GM12873 (cell line): Measurements from ENCODE around the gene SDK1.

Experiments
- TF ChIP-seq, protein P1 (sequence below): IDR thresholded peaks from 2 replicates; pipeline ENCODE4 v1.5.1; 2012; ENCODE audit warnings: low read depth, mild to moderate bottlenecking, moderate library complexity, low read length, control low read depth; ENCODE audit not compliant: insufficient read depth; ENCODE audit errors: missing control alignments

Gene SDK1

DNA sequence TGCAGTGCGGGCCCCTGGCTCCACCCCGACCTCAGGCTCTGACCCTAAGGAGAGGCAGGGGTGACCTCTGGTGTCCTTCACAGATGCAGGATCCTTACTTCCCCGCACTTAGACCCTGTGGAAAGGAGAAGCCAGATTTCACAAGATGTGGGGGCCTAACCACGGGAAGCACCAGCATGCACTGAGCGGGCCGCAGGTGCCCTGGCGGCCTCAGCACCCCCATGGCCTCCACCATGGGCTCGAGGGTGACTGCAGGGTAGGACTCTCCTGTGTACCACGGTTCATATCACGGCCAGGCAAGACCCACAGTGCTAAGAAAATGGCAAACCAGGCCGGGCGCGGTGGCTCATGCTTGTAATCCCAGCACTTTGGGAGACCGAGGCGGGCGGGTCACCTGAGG, 971.1 kb downstream of the SDK1 start:
- TF ChIP-seq, protein P1, sequence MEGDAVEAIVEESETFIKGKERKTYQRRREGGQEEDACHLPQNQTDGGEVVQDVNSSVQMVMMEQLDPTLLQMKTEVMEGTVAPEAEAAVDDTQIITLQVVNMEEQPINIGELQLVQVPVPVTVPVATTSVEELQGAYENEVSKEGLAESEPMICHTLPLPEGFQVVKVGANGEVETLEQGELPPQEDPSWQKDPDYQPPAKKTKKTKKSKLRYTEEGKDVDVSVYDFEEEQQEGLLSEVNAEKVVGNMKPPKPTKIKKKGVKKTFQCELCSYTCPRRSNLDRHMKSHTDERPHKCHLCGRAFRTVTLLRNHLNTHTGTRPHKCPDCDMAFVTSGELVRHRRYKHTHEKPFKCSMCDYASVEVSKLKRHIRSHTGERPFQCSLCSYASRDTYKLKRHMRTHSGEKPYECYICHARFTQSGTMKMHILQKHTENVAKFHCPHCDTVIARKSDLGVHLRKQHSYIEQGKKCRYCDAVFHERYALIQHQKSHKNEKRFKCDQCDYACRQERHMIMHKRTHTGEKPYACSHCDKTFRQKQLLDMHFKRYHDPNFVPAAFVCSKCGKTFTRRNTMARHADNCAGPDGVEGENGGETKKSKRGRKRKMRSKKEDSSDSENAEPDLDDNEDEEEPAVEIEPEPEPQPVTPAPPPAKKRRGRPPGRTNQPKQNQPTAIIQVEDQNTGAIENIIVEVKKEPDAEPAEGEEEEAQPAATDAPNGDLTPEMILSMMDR, result no peak

DNA sequence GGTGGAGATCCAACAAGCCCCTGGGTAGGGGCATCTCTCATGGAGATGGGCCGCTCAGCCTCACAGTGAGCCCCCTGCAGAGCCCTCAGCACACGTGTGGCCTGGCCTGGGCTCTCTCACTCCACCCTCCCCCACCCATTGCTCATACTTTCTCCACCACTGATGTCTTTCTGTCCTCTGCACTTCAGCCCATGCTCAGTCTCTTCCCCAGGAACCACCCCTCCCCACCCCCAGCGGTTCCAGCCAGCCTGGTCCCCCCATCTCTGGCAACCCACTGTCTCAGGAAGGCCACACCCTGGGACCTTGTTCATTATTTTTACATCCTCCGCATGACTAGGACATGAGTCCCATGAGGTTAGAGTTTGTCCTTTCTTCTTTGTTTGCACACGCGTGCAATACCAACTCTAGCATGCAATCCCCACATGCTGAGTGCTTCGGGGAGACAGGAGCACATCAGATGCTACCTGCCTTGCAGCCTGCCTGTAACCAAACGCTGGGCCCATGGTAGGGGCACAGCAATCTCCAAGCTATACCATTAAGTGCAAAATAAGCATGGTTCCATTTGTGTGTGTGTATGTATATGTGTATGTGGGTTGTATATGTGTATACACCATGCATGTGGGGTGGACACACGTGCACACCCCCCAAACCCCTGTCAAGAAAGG, 972.6 kb downstream of the SDK1 start:
- TF ChIP-seq, protein P1, result no peak

DNA sequence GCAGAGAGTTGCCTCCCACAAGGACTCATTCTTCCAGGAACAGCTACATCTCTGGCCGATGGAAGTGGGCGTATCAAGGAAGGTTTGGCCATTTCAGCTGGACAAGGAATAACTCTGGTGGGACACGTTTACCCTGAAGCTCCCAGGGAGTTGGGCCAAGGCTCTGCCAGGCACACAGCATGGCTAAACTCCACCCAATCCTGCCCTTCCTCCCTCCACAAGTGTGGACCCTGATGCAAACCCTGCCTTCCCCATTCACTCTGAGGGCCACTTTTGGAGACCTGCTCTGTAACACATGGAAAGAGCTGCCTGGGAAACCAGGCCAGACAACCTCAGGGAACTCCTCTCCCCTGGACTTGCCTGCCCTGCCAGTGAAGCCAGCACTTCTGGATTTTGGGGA, 973.2 kb downstream of the SDK1 start:
- TF ChIP-seq, protein P1, result no peak

DNA sequence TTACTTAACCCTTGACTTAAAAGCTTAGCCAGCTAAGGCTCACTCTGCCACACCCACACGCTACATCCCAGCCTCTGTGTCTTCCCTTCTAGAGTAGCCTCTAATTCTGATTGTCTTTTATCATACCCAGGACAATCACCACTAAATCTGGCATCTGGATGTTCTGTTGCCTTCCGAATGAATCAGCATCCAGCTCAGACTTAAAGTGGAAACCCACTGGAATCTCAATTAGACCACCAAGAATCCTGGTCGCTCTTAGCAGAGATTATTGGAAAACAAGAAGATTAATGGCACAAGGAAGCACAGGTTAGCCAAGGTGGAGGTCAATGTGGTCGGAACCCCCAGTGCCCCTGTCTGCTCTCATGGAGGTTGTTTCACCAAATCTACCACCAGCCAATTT, 976.9 kb downstream of the SDK1 start:
- TF ChIP-seq, protein P1, result no peak

DNA sequence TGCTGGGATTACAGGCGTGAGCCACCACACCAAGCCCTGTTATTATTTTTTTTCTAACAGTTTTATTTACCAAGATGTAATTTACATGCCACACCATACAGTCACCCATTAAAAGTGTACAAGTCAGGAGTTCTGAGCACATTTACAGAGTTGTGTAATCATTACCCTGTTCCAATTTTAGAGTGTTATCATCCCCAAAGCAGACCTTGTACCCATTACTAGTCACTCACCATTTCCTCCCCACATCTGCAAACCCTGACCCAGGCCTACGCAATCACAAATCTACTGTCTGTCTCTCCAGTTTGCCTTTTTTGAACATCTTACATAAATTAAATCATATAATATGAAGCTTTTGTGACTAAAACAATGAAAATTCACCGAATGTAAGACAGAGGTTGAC, 978.2 kb downstream of the SDK1 start:
- TF ChIP-seq, protein P1, result no peak

DNA sequence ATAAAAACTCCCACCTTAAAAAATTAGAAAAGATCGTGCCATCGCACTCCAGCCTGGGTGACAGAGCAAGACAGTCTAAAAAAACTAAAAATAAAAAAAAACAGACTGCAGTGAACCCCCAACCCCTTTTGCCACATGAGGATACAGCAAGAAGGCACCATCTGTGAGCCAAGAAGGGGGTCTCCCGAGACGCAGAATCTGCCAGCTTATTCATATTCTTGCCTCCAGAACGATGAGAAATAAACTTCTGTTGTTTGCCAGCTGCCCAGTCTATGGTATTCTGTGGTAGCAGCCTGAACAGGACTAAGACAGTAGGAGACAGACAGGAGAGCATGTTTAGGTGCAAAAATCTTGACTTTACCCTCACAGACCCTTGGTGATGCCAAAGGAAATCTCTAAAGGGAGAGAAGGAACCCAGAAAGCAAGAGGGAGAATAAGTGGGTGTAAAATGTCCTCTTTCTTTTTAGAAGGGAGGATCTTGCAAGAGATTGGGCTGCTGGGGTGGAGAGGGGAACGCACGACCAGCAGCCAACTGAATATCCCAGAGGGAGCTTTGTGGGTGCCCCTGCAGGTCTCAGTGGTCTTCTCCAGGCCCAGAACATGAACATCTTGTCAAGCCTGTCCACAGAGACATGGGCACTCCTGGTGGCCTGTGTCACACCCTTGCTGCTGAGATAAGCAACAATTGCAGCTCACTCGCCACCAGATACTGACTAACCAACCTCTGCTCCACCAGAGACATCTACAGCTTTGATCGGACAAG, 980.4 kb downstream of the SDK1 start:
- TF ChIP-seq, protein P1, result no peak

DNA sequence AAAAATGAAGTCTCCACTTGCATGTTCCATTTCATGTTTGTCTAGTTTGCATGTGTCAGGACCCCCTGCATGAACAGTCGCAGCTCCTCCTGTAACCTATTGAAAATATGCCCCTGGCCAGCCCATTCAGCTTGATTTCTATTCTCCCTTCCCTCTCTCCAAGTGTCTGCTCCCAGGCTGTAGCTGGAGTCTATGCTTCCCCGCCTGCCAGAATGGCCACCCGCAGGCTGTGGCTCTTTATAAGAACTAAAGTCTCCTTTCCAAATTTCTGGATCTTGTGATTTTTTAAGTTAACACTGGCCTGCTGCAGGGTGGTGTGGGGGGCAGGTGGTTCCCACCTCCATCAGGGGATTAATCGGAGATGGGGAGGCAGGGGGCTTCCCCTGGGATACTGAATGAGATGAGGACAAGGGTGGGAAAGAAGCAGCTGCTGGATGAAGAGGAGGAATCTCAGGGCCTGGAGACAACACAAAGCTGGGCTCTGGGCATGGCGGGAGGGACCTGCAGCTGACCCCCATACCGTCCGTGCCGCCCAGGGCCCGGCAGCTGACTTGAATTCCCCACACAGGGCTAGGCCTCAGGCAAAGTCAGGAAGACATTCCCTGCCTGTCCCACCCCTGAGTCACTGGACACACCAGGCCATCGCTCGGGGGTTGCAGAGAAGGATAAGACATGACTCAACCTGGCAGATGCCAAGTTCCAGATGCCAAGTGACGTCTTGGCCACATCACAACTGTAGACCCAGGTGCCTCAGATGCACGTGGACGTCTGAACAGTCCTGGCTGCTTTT, 981.6 kb downstream of the SDK1 start:
- TF ChIP-seq, protein P1, result no peak
